DMS53 (cell line): ENCODE results near the gene CDK13.
"Not testable (repeated sequence)": the region's sequence is repeated elsewhere in the genome, so short reads cannot be mapped to it uniquely, and the experiment has no call there.

Source experiments
- DNase-seq: peaks from one replicate; lab custom pipeline; 2025; lab: John Stamatoyannopoulos, UW

CDK13 gene

DNA sequence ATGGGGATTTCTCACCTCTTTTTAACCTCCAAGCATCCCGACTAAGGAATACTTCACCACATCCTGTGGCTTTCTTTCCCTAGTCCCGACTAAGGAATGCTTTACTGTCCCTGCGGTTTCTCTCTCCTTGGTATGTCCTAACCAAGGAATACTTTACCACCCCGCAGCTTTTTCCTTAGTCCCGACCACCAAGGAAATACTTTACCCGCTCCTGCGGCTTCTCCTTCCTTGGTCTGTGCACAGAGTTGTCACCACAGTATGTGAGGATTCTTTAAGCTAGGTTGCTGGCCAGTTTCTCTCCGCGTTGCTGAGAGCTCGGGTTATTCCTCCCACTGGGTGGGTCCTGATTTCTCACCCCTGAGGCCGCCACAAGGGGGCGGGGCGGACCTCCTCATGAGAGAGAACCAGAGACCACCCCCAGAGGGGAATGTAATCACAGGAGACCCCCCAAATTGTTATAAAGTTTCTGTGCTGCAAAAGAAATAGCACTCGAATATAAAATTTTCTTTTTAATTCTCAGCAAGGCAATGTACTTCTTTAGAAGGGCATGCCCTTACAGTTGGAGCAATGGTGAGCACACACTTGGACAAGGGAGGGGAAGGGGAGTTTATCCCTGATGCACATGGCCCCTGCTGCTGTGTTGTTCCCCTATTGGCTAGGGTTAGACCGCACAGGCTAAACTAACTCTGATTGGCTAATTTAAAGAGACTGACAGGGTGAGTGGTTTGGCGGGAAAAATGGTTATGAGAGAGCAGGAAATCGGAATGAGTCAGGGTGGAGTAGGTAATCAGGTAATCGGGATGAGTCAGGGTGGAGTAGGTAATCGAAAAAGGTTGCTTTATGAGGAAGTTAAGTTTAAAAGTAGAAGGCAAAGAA, 197.6 kb downstream of the CDK13 start:
- DNase-seq = no peak

DNA sequence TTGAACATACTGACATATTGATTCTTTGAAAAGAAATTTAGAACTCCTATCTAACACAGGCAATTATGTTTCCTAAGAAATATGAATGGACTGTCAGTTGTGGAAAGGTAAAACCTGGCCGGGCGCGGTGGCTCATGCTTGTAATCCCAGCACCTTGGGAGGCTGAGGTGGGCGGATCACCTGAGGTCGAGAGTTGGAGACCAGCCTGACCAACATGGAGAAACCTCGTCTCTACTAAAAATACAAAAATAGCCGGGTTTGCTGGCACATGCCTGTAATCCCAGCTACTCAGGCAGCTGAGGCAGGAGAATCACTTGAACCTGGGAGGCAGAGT, 198.2 kb downstream of the CDK13 start:
- DNase-seq = not testable (repeated sequence)

DNA sequence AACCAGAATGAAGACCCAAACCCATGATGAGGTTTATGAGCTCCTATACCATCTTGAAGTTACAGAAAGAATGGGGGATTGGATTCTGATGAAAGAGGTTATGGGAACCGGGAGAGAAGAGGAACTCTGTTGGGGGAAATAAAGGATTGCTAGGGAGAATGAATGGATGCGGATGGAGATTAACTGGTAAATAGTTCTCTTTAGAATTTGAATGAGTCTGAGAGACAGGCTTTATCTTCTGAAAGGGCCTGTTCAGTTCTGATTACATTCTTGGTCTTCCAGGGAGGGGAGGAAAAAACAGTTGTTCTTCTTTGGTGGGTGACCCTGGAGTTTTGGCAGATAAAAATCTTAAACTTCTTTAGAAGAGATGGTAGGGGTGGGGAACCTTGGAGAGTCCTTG, 198.6 kb downstream of the CDK13 start:
- DNase-seq = no peak
